GM23338 (cell line): ENCODE results near the gene HPGD.

Experiments
- CREB1 ChIP-seq: fragments of 250-450 bp; sonication (Bioruptor Pico); IDR thresholded peaks from 2 replicates; pipeline ENCODE4 v1.5.0; 2020; ENCODE audit warnings: low read depth, mild to moderate bottlenecking, moderate library complexity
- CTCF ChIP-seq, 2 experiments: fragments of 200-600 bp in 1 of 2; sonication (generic) in 1 of 2; conservative IDR thresholded peaks; 2 replicates each; pipeline versions ENCODE4 v1.5.1 to v1.6.1; 2016 to 2017; ENCODE audit warnings: antibody characterized with exemption in 2 of 2, low read depth in 2 of 2, mild to moderate bottlenecking in 2 of 2, moderate library complexity in 1 of 2
- EZH2 ChIP-seq: fragments of 200-600 bp; sonication (generic); IDR thresholded peaks from one replicate; pipeline ENCODE4 v1.8.0; 2017; ENCODE audit warnings: antibody characterized with exemption, mild to moderate bottlenecking, low read depth; ENCODE audit not compliant: unreplicated experiment
- EZH2phosphoT487 ChIP-seq: fragments of 200-600 bp; sonication (generic); IDR thresholded peaks from one replicate; pipeline ENCODE4 v1.8.1; 2018; ENCODE audit warnings: antibody characterized with exemption; ENCODE audit not compliant: unreplicated experiment
- JUNB ChIP-seq: IDR thresholded peaks from one replicate; pipeline ENCODE4 v1.6.1; 2016; ENCODE audit warnings: antibody characterized with exemption; ENCODE audit not compliant: unreplicated experiment
- NANOG ChIP-seq: IDR thresholded peaks from 2 replicates; pipeline ENCODE4 v1.6.1; 2016; ENCODE audit warnings: antibody characterized with exemption, borderline replicate concordance
- POLR2AphosphoS5 ChIP-seq: IDR thresholded peaks from 2 replicates; pipeline ENCODE4 v1.6.1; 2016; ENCODE audit warnings: antibody characterized with exemption, low read depth
- REST ChIP-seq: IDR thresholded peaks from one replicate; pipeline ENCODE4 v1.6.1; 2018; ENCODE audit warnings: antibody characterized with exemption; ENCODE audit not compliant: unreplicated experiment
- ZNF114 ChIP-seq: fragments of 250-450 bp; sonication (Bioruptor Pico); IDR thresholded peaks from 2 replicates; pipeline ENCODE4 v1.5.0; 2020; ENCODE audit warnings: mild to moderate bottlenecking, moderate library complexity
- ZNF331 ChIP-seq: fragments of 250-450 bp; sonication (Bioruptor Pico); IDR thresholded peaks from 2 replicates; pipeline ENCODE4 v1.5.0; 2020; ENCODE audit warnings: low read depth, mild to moderate bottlenecking, moderate library complexity

GRCh38 chr4:174561560-174561959, 39.3 kb upstream of the HPGD start:
- no peak for TF ChIP-seq CTCF (conservative IDR thresholded peaks at IDR 0.05; ENCODE audit: low read depth in 2 of 2)
- TF ChIP-seq EZH2: no peak
- no peak for TF ChIP-seq POLR2AphosphoS5
- no peak for TF ChIP-seq CREB1 (CRISPR knock-in tag)
- no peak for TF ChIP-seq REST
- no peak for TF ChIP-seq EZH2phosphoT487
- TF ChIP-seq NANOG: peak; percentile 54; the same call in 1 of the 2 replicates
- TF ChIP-seq JUNB: no peak
- TF ChIP-seq ZNF114: no peak
- no peak for TF ChIP-seq ZNF331 (CRISPR knock-in tag)
